Measurements from ENCODE around the gene CORO1C.

The CORO1C gene

DNA sequence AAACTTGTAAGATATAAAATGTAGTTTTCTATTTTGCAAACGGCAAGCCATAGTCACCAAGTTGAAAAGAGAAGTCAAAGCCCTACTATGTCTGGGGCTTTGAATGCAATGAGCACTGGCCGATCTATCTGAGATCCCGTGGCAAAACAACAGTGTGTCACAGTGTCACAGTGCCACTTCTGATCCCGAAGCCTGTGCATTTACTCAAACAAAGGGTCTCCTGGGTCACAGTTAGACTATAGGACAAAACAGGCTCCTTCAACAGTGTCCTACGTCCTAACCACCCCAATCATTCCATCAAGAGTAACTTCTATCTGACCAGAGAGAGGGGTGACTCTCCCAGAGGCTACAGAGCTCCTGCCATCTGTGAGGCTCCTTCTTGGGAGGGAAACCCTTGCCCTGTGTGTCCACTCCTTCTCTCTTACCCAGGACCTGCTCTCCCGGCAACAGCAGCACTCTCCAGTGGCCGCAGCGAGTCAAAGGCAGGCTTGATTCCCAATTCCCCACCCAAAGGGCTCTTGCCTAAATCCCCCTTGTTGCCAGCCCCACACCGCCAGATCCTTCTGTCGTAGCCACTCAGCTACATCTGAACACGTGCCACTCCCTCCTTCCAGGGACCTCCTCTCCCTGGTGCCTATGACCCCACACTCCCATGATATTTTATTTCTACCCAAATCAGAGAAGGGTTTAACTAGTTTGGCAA is 83.6 kb downstream of the CORO1C start:
- DNase-seq (ENCODE audit: low read depth, low spot score) = no peak

DNA sequence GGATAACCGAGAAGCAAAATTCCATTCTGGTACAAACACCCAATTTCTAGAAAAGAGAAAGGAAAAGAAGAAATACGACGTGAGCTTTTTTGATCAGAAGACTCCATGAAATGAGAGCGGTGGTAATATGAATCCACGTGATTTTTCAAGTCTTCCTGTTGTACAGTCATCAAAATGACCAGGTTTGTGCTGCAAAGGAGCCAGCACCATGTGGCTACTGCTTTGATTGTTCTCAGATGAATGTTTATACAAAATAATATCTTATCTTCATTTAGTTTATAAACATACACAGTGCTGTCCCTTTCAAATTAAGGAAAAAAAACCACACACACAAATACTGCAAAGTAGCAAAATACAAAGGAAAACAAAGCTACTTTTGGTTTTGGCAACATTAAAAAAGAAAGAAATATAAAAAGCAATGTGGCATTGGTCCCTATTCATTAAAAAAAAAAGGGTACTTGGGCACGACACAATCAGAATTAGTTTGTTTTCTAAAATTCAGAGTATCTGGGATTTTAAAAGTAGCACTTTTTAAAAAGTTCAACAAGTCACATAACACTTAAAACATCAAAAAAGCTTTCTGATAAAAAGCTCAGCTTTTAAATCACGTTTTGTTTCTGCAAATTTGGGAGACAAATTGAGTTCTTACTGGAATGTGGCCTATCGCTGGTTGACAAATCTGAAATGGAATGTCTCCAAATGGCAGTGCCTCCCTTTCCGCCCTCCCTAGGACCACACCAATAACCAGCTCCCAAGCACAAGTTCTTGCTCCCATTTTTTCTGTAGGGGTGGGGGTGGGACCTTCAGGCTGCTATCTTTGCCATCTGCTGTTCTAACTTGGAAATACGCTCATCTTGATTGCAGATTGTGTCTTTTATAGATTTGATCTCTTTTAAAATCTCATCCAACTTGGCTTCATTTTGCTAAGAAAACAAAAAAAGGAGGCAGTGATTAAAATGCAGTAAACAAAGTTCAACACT is 84.4 kb downstream of the CORO1C start:
- DNase-seq (ENCODE audit: low read depth, low spot score) = no peak

DNA sequence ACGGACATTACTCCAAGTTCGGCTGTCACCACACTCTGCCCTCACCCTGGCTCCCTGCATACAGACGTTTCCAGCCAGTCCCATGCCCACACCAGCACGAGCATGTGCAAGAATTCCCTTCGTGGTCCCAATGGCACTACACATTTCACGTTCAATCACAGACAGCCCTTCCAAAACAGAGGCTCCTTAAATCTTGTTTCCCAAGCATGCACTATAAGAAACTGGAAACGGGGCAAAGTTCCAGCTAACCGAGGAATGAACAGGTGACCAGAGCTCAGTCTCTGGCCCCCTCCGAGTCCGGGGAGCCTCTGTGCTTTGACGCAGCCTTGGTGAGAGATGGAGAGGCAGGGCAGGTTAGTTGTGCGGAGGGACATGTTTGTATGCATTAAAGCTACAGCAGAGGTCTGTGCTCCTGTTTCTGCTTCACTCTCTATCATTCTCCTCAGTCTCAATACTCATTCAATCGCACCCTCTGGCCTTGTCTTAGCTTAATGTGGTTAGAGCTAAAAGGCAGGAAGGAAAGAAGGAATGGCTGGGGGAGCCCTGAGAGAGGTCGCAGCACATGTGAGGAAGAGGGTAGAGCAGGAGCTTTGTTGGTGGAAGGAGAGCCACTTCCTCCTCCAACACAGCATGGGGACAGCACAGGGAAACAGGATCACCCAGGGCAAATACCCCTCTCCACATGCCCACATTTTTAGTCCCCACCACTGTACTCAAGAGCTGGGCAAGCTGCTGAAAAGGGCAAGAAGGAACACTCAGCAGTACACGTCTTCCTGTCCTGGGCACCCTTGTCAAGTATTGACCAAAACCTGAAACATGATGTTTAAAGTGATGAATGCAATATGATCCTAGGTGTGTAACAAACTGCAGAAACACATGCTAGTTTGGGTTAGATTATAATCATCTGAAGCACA is 85.4 kb downstream of the CORO1C start:
- DNase-seq (ENCODE audit: low read depth, low spot score) = no peak

DNA sequence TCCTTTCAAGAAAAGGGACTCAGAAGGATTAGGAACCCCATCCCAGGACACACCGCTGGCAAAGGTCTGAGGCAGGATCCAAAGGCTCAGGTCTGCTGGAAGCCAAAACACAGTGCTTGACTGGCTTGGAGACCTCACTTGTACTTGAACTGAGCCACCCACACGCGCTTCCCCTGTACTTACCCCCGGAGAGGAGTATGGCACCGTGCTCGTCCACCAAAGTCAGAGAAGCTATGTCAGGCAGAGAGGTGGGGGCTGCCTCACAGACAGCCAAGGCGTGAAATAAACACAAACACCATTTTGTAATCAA is 86.6 kb downstream of the CORO1C start:
- DNase-seq (ENCODE audit: low read depth, low spot score) = no peak

DNA sequence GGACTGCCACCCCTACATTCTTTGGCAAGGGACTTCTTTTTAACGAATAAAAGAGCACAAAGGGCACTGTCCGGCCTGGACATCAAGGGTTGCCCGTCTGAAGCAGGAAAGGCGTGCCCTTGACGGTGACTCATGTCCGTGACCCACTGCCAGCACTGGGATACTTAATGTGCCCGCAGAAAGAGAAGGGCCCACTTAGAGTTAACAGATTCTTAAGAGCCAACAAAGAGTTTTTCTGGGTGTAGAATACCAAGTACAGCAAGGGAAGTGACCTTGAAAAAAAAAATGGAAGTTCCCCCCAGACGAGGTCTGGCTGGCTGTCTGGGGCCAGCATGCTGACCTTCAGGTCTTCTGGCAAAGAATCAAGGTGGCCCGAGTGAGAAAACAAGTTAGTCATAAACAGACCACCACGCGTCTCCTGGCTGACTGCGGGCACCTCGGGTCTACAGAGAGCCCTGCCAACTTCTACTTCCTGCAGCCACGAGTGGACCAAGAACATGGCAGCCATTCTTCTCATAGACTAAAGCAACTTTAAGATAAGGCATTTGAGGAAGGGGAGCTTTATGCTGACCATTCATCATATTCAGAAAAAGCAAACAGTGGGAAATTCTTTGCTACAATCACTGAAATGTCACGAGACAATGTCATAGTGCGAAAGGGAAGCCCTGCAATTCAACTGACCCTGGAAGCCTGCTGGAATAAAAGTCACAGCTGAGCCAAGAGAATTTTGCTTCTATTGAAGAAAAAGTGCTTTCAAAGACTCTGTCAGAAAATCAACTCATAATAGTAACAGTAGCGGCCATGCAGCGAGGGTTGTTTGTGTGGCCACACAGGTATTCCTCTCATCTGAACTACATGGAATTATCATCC is 87.1 kb downstream of the CORO1C start:
- no peak for DNase-seq (ENCODE audit: low read depth, low spot score)

DNA sequence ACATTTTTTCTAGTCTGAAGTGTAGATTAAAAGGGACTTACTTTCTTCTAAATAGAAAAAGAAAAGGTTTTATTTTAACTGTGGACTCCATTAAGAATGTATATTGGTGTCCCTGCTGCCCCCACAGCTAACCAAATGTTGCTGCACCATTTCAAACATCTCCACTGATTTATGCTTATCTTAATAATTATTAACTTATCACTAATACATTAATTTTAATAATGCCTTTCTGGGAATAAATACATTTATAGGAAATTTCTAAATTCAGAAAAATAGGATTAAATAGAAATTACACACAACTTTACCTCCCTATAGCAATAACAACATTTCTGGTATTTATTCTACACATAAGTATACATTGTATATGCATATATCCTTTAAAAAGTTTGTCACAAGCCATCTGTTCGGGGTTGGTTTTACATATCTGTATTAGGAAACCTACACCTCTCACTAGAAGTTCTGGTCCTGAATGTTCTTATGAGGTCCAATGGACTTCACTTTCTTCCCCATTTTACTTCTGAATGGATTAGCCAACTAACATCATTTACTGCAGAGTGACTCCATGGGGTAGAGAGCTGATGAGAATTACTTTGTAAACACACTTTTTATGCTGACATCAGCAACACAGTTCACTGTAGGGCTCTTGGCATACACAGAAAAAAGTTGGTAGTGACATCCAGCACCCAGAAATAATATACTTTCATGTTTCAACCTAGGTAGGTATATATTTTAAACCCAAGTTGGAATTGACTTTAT is 88.2 kb downstream of the CORO1C start:
- DNase-seq (ENCODE audit: low read depth, low spot score) = no peak

DNA sequence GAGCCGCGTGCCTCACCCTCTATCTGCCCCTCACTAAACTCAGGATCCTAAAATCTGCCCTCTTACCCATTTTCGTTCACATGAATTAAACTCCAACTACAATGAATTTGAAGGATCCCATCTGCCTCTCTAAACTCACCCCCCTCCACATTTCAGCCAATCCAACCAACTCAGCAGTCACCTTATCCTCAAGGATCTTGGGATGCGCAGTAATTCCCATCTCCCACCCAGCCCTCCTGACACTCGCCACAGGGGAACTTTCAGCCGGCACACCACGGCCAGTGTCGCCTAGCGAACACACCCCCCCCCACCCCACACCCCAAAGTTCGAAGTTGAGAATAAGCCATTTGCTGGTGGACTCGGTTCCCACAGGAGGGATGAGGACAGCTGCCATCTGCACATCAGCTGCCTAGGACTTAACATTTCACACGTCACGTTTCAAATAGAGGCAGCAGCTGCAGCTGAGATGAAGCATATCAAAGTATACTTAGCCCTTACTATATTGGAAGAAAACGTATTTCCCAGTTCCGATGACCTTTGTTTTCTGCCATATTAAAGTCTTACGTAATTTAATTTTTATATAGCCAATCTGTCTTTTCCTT is 88.9 kb downstream of the CORO1C start:
- no peak for DNase-seq (ENCODE audit: low read depth, low spot score)

DNA sequence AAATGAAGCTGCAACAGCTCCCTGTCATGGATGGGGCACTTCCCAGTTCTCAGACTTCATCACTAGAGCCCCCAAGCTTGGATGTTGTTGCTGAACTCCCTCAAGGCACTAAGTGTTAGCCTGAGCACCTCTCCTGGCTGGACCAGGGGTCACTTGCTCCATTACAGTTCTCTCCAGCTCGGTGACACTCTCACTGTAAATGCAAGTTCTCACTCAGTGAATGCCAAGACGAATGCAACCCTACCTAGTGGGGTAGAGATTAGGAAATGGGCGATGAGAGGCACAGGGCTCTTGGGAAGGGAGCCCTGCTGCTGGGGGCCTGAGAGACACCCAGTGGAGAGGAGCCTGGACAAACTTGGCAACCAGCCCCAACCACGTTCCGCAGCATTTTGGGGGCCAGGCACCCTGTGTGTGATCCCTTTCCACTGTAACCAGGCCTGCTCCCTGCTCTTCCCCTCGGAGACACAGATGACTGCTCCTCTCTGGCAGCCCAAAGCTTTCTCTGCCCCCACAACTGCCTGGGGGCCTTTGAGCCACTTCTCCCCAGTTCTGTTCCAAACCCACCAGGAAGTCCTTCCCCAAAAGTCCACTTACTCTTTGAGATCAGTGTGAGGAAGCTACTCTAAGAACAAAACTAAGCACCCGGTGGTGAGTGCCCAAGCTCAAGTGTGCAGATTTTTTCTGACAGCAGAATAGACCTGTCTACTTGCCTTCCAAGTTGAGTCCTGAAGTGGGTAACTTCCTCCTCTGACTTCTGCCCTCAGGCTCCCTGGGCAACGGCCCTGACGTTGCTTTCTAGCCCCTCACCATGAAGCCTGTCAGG is 89.7 kb downstream of the CORO1C start:
- no peak for DNase-seq (ENCODE audit: low read depth, low spot score)

DNA sequence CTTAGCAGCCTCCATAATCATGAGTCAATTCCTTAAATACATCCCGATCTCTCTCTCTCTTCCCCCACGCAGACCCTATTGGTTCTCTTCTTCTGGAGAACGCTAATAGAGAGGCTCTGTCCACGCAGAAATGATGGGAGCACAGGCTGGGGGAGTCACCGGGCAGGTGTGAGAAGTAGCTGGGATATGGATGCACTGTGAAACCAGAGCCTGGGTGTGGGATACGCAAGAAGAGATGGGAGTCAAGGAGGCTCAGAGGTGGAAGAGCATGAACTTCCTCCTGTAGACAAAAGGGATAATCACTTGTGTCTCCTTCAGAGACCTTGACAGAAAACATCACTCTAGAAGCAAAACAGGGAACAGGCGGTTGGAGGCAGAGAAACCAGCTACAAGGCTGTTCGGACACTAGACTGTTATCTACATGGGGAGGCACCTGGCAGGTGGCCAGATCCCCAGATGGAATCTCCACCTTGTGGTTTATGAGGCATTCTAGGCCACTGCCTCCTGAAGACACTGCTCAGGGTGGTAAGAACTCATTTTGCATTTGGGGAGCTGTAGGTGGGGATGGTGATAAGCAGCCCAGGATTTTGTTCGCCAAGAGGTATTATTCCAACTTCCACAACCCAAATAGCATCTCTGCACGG is 90.4 kb downstream of the CORO1C start:
- no peak for DNase-seq (ENCODE audit: low read depth, low spot score)

DNA sequence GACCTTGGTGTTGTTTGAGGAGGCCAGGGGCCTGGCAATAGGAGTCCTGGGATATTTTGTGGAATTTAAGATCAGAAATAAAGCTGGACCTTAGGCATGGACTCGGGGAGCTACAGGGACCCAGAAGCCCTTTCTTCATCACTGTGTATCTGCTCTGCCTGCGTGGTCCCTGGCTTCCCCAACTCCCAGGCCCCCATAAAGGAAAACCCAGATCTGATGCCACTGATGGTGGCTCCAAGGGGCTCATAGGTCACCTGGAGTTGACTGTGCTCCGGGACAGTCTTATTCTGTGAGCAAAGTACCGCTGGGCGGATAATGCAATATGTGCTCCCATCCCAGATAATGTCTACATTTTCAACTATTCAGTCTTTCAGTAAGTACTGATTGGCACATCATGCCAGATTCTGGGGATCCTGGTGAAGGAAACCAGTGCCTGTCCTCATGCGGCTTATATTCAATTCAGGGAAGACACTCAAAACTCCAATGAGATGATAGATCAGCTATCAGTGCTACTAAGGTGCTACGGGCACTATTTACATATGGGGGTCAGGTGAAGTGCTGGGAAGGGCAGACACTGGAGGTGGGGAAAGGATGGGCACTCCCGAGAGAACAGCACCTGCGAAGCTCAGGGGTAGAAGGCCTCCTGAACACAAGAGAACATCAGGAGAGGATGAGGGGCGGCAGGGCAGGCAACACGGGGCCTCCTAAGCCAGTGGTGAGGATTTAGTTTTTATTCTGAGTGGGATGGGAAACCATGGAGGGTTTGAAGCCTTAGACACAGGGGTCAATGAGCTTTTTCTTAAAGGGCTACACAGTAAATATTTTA is 92.1 kb downstream of the CORO1C start:
- no peak for DNase-seq (ENCODE audit: low read depth, low spot score)

DNA sequence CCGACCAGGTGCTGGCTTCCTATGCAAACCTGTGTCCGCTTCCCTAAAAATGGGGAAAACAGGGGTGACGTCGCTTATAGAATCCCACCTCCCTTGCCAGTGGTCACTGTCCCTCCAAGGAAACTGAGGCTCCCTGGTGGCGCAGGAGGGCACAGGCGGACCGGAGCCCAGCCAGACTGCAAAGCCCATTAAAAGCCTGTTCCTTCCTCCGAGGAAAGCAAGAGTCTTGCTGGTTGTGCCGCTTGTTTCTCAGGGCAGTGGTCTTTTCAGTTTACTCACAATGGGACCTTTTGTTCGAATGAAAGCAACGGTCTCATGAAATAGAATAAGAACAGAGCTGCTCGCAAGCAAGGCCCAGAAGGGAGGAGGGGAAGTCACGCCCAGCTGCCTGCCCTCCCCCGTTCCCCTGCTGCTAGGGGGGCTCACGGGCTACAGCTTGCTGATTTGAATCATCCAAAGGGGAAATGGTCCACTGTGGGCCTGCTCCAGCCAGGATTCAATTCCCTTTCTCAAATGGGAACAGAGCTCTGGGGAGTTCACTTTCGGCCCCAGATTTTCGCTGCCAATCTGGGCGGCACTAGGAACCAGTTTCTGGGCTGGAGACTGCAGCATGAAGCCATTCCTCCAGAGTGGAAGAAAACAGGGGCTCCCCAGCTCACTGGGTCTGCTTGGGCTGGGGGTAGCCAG is 93.0 kb downstream of the CORO1C start:
- DNase-seq (ENCODE audit: low read depth, low spot score) = no peak

DNA sequence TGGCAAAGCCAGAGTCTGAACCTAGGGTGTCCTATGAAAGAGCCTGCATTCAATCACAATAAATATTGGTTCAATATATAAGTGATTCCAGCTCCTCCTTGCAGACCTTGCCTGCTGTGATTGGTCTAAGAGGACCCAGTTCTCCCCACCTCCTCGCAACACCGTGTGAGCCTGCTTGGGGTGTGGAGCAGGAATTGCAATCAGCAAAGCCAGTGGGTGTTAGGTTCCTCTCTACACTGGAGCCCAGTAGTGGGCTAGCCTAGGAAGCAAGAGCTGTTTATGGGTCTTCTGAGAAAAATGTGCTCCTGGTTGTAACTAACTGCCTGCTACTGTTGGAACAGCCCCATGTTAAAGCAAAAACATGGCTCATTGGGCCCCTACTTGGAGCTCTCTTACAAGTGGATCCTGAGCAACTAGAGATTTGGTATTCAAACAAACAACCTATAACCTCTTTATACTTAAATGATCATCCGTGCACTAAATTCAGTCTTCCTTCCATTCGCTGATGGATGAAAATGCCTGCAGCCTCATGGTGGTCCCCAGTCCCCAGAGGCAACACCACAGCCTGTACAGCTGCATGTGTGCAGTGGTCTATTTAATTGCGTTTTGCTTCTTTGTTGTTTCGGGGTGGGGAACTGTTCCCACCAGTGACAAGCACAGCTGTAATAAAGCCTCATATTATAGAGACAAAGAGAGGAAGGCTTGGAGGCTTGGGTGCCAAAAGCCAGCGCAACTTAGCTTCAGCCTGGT is 93.9 kb downstream of the CORO1C start:
- no peak for DNase-seq (ENCODE audit: low read depth, low spot score)

DNA sequence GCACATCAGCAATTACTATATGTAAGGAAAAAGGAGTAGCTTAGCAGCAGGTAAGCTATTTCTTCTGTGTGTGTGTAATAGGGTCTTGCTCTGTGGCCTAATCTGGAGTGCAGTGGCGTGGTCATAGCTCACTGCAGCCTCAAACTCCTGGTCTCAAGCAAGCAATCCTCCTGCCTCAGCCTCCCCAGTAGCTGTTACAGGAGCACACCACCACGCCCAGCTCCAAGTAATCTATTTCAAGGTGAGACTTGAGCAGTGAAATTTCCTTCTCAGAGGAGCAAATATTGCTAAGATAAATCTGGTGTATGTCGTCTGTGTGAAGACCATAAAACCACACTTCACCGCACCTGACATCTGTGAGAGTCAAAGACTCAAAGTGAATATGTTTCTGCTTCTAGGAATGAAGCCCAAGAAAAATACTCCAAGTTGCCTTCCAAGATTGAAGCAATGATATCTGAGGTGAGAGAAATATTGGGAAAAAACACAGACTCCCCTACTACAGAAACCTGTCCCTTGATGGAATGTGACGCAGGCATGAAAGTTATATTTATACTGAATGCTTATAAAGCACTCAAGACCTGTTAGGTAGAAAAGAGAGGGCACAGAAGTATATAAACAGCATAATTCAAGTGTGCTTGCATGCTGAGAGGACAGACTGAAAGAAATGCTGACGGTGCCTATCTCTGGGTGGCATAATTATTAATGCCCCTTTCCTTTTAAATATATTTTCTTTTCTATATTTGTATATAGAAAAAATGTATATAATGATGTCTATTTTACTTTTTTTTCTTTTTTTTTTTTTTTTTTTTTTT is 95.1 kb downstream of the CORO1C start:
- DNase-seq (ENCODE audit: low read depth, low spot score) = no peak

DNA sequence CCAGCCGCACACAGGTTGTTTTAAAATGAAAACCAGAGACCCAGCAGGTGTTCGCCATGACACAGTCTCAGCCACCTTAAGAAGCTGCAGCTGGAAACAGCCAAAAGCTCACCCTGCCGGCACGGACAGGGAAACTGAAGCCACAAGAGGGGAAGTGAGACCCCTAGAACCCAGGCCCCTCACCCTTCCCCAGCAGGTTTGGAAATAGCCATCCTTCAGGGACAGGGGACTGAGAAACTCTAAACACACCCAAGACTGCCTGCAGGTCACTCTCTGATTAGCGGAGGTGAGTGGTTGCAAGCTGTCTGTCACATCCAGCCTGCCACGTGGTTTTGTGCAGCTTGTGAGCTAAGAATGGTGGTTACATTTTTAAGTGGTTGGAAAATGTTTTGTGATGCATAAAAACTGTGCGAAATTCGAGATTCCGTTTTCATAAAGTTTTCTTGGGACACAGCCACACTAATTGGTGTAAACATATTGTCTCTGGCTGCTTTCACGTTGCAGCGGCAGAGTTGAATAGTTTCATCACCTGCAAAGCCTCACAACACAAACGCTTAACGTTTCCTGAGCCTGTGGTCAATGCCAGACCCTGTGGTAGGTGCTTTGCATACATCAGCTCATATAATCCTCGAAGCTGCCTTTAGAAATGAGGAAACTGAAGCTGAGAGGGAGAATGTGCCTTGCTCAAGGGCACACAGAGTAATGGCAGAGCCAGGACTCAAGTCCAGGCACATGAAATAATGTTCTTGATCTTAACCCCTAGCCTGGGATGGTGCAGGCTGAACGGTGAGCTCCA is 95.9 kb downstream of the CORO1C start:
- no peak for DNase-seq (ENCODE audit: low read depth, low spot score)

DNA sequence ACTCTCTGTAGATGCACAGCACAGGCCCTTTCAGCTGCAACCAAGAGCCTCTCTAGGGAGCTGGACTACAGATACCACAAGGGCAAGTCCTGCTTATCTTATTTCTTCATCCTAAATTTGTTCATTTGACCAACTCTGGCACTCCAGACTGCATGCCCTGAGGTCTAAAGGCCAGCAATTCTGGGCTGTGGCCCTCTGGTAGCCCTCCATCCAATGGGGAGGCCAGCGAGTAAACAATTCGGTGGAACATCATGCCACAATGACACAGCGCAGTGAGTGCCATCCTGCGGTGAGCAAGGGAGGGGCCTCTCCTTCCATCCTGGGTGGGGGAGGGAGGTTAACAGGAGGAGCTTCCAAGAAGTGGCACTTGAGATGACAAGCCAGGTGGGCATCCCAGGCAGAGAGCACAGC is 97.0 kb downstream of the CORO1C start:
- DNase-seq (ENCODE audit: low read depth, low spot score) = no peak
